ENCODE measurements around the gene ERV3-1. TPM values are rescaled to one million over a fixed set of nuclear protein-coding genes. Genes with fewer than 3 reads are reported as not detected.
"Not testable (repeated sequence)": the region's sequence is repeated elsewhere in the genome, so short reads cannot be mapped to it uniquely, and the experiment has no call there.

ERV3-1 gene
- total RNA-seq, 2 donors from 2014 or later, result 6.1 to 13.7 TPM

- H3K4me1 Mint-ChIP-seq; H3K9me3 Mint-ChIP-seq; ATAC-seq (replicated peaks); H3K36me3 Mint-ChIP-seq (ENCODE audit: low read depth); H3K4me3 Mint-ChIP-seq; H3K27ac Mint-ChIP-seq; H3K27me3 Mint-ChIP-seq: not testable (repeated sequence)
Measured at GRCh38 chr7:65020978-65021377, 14.5 kb upstream of the ERV3-1 start.

- H3K4me3 Mint-ChIP-seq; H3K27ac Mint-ChIP-seq; ATAC-seq (replicated peaks); H3K36me3 Mint-ChIP-seq (ENCODE audit: low read depth); H3K27me3 Mint-ChIP-seq; H3K9me3 Mint-ChIP-seq: not testable (repeated sequence)
- H3K4me1 Mint-ChIP-seq, result peaks cover 13% of the 10 kb centered on the region
Measured at GRCh38 chr7:65009881-65010280, 3.4 kb upstream of the ERV3-1 start.

- H3K4me1 Mint-ChIP-seq, result peaks cover 13% of the 10 kb centered on the region
- H3K4me3 Mint-ChIP-seq; ATAC-seq (replicated peaks); H3K27me3 Mint-ChIP-seq; H3K27ac Mint-ChIP-seq; H3K9me3 Mint-ChIP-seq: not testable (repeated sequence)
- H3K36me3 Mint-ChIP-seq (ENCODE audit: low read depth), result peaks cover 14% of the 10 kb centered on the region
Measured at GRCh38 chr7:65009394-65009793, 2.9 kb upstream of the ERV3-1 start.

GRCh38 chr7:65007036-65007435 lies 549 bp upstream of the ERV3-1 start:
- Mint-ChIP-seq H3K36me3 (ENCODE audit: low read depth) (peaks cover 38% of the 10 kb centered on the region), H3K4me3 (peak overlapping the region; percentile 93), H3K27ac (peak overlapping the region; percentile 96), H3K4me1 (peaks cover 18% of the 10 kb centered on the region)
- peak; percentile 23 for ATAC-seq (replicated peaks)
- H3K9me3 Mint-ChIP-seq, H3K27me3 Mint-ChIP-seq: not testable (repeated sequence)

- Mint-ChIP-seq H3K27me3 (no peaks in the 10 kb centered on the region), H3K4me3 (peak overlapping the region; percentile 93), H3K9me3 (peaks cover 11% of the 10 kb centered on the region), H3K36me3 (ENCODE audit: low read depth) (peaks cover 62% of the 10 kb centered on the region), H3K4me1 (peaks cover 18% of the 10 kb centered on the region), H3K27ac (no peak overlapping the region)
- no peak for ATAC-seq (replicated peaks)
Measured at GRCh38 chr7:65004575-65004974, 1.9 kb downstream of the ERV3-1 start.

GRCh38 chr7:65002972-65003585 lies 3.4 kb downstream of the ERV3-1 start:
- peaks cover 77% of the 10 kb centered on the region for H3K36me3 Mint-ChIP-seq (ENCODE audit: low read depth)
- H3K9me3 Mint-ChIP-seq, result peaks cover 21% of the 10 kb centered on the region
- H3K4me3 Mint-ChIP-seq, result no peak overlapping the region
- no peaks in the 10 kb centered on the region for H3K27me3 Mint-ChIP-seq
- H3K4me1 Mint-ChIP-seq, result peaks cover 18% of the 10 kb centered on the region
- no peak overlapping the region for H3K27ac Mint-ChIP-seq
- no peak for ATAC-seq (replicated peaks)

- Mint-ChIP-seq H3K27me3 (no peaks in the 10 kb centered on the region), H3K27ac (no peak overlapping the region), H3K9me3 (peaks cover 31% of the 10 kb centered on the region), H3K4me1 (peaks cover 10% of the 10 kb centered on the region), H3K36me3 (ENCODE audit: low read depth) (peaks cover 78% of the 10 kb centered on the region), H3K4me3 (no peak overlapping the region)
- ATAC-seq (replicated peaks), result no peak
Measured at GRCh38 chr7:65001291-65001814, 5.1 kb downstream of the ERV3-1 start.

- Mint-ChIP-seq H3K4me3 (no peak overlapping the region), H3K9me3 (peaks cover 37% of the 10 kb centered on the region), H3K27ac (no peak overlapping the region), H3K4me1 (peaks cover 5% of the 10 kb centered on the region), H3K27me3 (no peaks in the 10 kb centered on the region), H3K36me3 (ENCODE audit: low read depth) (peaks cover 64% of the 10 kb centered on the region)
- ATAC-seq (replicated peaks), result no peak
Measured at GRCh38 chr7:64999165-65000004, 7.1 kb downstream of the ERV3-1 start.

GRCh38 chr7:64998865-64999164 lies 7.7 kb downstream of the ERV3-1 start:
- peaks cover 39% of the 10 kb centered on the region for H3K9me3 Mint-ChIP-seq
- no peaks in the 10 kb centered on the region for H3K27me3 Mint-ChIP-seq
- H3K4me3 Mint-ChIP-seq, result no peak overlapping the region
- no peak for ATAC-seq (replicated peaks)
- peaks cover 58% of the 10 kb centered on the region for H3K36me3 Mint-ChIP-seq (ENCODE audit: low read depth)
- no peak overlapping the region for H3K27ac Mint-ChIP-seq
- peaks cover 4% of the 10 kb centered on the region for H3K4me1 Mint-ChIP-seq

- ATAC-seq (replicated peaks), result no peak
Measured at GRCh38 chr7:64997927-64998391, 8.5 kb downstream of the ERV3-1 start.

GRCh38 chr7:64997164-64997908 lies 9.2 kb downstream of the ERV3-1 start:
- no peak overlapping the region for H3K4me3 Mint-ChIP-seq
- no peaks in the 10 kb centered on the region for H3K27me3 Mint-ChIP-seq
- peaks cover 46% of the 10 kb centered on the region for H3K36me3 Mint-ChIP-seq (ENCODE audit: low read depth)
- no peak for ATAC-seq (replicated peaks)
- peaks cover 41% of the 10 kb centered on the region for H3K9me3 Mint-ChIP-seq
- H3K4me1 Mint-ChIP-seq, result no peaks in the 10 kb centered on the region
- no peak overlapping the region for H3K27ac Mint-ChIP-seq

More at GRCh38 chr7:64997927-64998391, 8.5 kb downstream of the ERV3-1 start:
- Mint-ChIP-seq H3K27ac (no peak overlapping the region), H3K4me1 (no peaks in the 10 kb centered on the region), H3K4me3 (no peak overlapping the region), H3K9me3 (peaks cover 39% of the 10 kb centered on the region), H3K27me3 (no peaks in the 10 kb centered on the region), H3K36me3 (ENCODE audit: low read depth) (peaks cover 50% of the 10 kb centered on the region)

GRCh38 chr7:64996305-64996704 lies 10.2 kb downstream of the ERV3-1 start:
- Mint-ChIP-seq H3K27me3 (no peaks in the 10 kb centered on the region), H3K9me3 (peaks cover 42% of the 10 kb centered on the region), H3K36me3 (ENCODE audit: low read depth) (peaks cover 38% of the 10 kb centered on the region), H3K4me3 (no peak overlapping the region), H3K27ac (no peak overlapping the region), H3K4me1 (no peaks in the 10 kb centered on the region)
- no peak for ATAC-seq (replicated peaks)

GRCh38 chr7:64993901-64994300 lies 12.6 kb downstream of the ERV3-1 start:
- Mint-ChIP-seq H3K27me3 (no peaks in the 10 kb centered on the region), H3K27ac (no peak overlapping the region), H3K9me3 (peaks cover 39% of the 10 kb centered on the region), H3K4me3 (no peak overlapping the region), H3K36me3 (ENCODE audit: low read depth) (peaks cover 15% of the 10 kb centered on the region), H3K4me1 (no peaks in the 10 kb centered on the region)
- ATAC-seq (replicated peaks), result no peak

GRCh38 chr7:64992971-64993370 lies 13.5 kb downstream of the ERV3-1 start:
- Mint-ChIP-seq H3K4me3 (no peak overlapping the region), H3K27me3 (no peaks in the 10 kb centered on the region), H3K27ac (no peak overlapping the region), H3K9me3 (peaks cover 43% of the 10 kb centered on the region), H3K4me1 (no peaks in the 10 kb centered on the region), H3K36me3 (ENCODE audit: low read depth) (peaks cover 14% of the 10 kb centered on the region)
- no peak for ATAC-seq (replicated peaks)
